GM21381 (cell line): ENCODE data around the gene NT5C.
"Not testable (repeated sequence)": the region's sequence is repeated elsewhere in the genome, so short reads cannot be mapped to it uniquely, and the experiment has no call there.

Experiments used
- ATAC-seq: cut with Tn5 transposase; IDR thresholded peaks from one replicate; pipeline ENCODE4 v1.9.1; 2021; ENCODE audit warnings: mild to moderate bottlenecking, moderate library complexity; ENCODE audit not compliant: unreplicated experiment

The NT5C gene

GRCh38 chr17:75146592-75146991 lies 15.1 kb upstream of the NT5C start:
- no peak for ATAC-seq

DNA sequence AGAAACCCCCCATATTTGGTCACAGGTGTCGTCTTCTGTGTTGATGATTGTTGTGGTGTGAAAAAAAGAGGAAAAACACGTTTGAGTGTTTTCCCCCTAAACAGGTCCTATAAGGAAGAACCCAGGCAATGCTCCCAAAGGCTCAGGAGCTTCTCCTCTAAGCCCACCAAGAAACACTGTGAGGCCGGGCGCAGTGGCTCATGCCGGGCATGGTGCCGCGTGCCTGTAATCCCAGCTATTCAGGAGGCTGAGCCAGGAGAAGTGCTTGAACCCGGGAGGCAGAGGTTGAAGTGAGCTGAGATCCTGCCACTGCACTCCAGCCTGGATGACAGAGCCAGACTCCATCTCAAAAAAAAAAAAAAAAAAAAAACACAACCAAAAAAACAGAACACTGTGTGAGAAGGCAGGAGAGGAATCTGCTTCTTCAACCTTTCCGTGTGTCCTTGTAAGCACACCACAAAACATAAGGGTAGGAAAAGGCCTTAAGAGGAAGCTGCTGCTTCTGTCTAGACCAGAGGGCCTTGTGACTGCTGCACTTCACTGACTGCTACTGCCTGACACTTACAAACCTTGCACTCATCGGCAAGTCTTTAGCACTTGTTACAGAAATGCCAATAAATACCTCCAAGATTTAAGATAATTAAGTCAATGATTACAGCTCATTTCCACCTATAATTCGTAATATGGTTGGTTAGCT lies 13.4 kb upstream of the NT5C start:
- no peak for ATAC-seq

DNA sequence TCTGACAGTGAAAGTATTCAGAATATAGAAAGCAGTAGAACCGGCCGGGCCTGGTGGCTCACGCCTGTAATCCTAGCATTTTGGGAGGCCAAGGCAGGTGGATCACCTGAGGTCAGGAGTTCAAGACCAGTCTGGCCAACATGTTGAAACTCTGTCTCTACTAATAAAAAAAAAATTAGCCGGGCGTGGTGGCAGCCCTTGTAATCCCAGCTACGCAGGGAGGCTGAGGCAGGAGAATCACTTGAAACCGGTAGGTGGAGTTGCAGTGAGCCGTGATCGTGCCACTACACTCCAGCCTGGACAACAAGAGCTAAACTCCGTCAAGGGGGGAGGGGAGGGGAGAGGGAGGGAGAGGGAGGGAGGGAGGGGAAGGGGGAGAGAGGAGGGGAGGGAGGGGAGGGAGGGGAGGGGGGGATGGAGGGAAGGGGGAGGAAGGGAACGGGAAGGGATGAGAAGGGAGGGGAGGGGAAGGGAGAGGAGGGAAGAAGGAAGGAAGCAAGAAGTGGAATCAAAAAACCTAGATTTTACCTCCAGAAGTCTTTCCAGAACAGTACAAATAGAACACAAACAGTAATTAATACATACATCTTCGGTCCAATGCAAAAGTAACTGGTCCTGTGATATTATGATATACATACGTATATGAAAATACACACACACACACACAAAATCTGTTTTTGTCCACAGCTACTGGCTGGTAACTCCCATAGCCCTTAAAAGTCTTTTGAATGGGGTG lies 10.9 kb upstream of the NT5C start:
- no peak for ATAC-seq

GRCh38 chr17:75138519-75138918 lies 7.0 kb upstream of the NT5C start:
- no peak for ATAC-seq

DNA sequence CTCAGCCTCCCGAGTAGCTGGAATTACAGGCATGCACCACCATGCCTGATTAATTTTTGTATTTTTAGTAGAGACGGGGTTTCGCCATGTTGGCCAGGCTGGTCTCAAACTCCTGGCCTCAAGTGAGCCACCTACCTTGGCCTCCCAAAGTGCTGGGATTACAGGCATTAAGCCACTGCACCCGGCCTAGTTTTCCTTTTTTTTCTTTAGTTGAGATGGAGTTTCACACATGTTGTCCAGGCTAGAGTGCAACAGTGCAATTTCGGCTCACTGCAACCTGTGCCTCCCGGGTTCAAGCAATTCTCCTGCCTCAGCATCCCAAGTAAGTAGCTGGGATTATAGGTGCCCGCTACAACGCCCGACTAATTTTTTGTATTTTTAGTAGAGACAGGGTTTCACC lies 6.2 kb upstream of the NT5C start:
- not testable (repeated sequence) for ATAC-seq

- ATAC-seq, result no peak
Observed at GRCh38 chr17:75135946-75136345, 4.4 kb upstream of the NT5C start.

- ATAC-seq, result no peak
Observed at GRCh38 chr17:75135452-75135851, 3.9 kb upstream of the NT5C start.

DNA sequence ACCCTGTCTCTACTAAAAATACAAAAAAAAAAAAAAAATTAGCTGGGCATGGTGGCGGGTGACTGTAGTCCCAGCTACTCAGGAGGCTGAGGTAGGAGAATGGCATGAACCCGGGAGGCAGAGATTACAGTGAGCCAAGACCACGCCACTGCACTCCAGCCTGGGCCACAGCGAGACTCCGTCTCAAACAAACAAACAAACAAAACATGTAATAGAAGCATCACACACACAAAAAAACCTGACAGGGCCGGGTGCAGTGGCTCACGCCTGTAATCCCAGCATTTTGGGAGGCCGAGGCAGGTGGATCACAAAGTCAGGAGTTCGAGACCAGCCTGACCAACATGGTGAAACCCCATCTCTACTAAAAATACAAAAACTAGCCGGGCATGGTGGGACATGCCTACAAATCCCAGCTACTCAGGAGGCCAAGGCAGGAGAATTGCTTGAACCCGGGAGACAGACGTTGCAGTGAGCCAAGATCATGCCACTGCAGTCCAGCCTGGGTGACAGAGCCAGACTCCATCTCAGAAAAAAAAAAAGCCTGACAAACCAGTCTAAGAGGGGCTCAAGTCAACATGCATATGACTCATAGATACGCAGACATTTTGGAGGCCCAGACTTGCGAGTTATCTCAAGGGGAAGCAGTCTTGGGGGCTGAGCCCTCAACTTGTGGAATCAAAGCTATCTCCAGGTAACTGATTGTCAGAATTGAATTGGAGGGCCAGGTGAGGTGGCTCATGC lies 2.2 kb upstream of the NT5C start:
- not testable (repeated sequence) for ATAC-seq

DNA sequence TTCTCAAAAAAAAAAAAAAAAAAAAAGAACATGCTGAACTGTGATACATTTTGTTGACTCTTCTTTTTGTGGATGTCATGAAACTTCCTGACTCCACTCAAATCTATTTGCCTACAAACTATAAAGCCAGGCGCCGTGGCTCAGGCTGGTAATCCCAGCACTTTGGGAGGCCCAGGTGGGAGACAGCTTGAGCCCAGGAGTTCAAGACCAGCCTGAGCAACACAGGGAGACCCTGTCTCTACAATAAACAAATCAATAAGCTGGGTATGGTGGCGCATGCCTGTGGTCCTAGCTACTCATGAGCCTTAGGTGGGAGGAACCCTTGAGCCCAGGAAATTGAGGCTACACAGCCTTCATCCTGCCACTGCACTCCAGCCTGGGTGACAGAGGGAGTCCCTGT lies 1.5 kb upstream of the NT5C start:
- ATAC-seq, result no peak

- not testable (repeated sequence) for ATAC-seq
Observed at GRCh38 chr17:75132018-75133000, 767 bp upstream of the NT5C start.

DNA sequence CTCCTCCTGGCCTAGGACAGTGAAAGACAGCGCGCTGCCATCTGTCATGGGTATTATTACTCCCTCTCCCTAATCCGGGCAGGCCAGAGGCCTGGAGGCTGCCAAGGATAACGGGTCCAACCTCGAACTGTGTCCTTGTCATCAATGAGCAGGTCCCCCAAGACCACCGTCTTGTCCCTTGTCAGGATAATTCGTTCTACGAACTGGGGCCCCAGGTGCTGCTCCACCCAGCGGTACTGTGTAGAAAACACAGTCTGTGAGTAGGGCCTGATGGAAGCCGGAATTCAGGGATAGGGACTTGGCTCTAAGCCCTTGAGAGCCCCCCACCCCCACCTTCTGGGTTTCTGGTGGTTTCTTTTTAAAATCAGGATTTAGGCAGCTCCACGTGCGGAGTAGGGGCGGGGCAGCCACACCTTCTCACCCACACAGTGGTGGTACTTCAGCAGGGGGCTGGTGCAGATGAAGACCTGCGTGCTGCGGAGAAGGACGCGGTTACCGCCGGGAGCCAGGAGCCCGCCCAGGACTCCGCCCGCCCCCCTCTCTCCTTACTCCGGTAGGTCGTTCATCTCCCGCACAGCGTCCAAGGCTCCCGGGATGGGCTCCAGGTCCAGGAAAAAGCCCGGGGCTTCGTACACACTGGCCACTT lies 787 bp downstream of the NT5C start:
- no peak for ATAC-seq

GRCh38 chr17:75130059-75130631 lies 1.4 kb downstream of the NT5C start:
- no peak for ATAC-seq

GRCh38 chr17:75129576-75129975 lies 2.0 kb downstream of the NT5C start:
- no peak for ATAC-seq

GRCh38 chr17:75128694-75129505 lies 2.6 kb downstream of the NT5C start:
- no peak for ATAC-seq

- ATAC-seq, result not testable (repeated sequence)
Observed at GRCh38 chr17:75127936-75128335, 3.6 kb downstream of the NT5C start.

- ATAC-seq, result no peak
Observed at GRCh38 chr17:75126954-75127353, 4.6 kb downstream of the NT5C start.

DNA sequence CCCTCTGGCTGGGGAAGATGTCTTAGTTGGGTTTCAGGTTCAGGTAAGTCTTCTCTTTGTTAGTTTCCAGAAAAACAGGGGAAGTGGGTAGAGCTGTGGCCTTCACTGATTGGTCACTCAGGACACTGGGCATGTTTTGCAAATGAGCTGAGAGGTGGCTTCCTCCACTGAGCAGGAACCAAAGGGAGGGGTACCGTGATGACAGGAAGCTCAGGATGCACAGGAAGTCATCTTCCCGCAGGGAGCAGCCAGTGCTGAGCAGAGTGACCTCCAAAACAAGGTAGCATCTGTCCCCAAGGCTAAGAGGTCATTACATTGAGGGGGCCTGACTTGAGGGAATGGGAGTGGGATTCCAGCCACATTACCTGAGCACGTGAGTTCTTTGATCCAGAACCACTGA lies 5.6 kb downstream of the NT5C start:
- ATAC-seq, result no peak

GRCh38 chr17:75124819-75125162 lies 6.8 kb downstream of the NT5C start:
- no peak for ATAC-seq
